ENCODE measurements around the gene IPCEF1. TPM values are rescaled to one million over a fixed set of nuclear protein-coding genes. Genes with fewer than 3 reads are reported as not detected.
"Not testable (repeated sequence)": the region's sequence is repeated elsewhere in the genome, so short reads cannot be mapped to it uniquely, and the experiment has no call there.

IPCEF1 gene
- total and polyA plus RNA-seq, 9 donors, result 0.60 to 1.5 (median 0.75) TPM

GRCh38 chr6:154318721-154319120 is 37.9 kb downstream of the IPCEF1 start:
- no peak overlapping the region for H3K27ac ChIP-seq (ENCODE audit: low read length)
- H3K9me3 ChIP-seq (replicated peaks; ENCODE audit: control insufficient read depth, low read depth, low read length), result no peaks in the 10 kb centered on the region
- no peaks in the 10 kb centered on the region for H3K27me3 ChIP-seq (ENCODE audit: control insufficient read depth, insufficient read depth, low read length)
- no CpG with 5 or more reads among the region's 1 CpG for WGBS (ENCODE audit: insufficient coverage)
- no peaks in the 10 kb centered on the region for H3K36me3 ChIP-seq (ENCODE audit: control insufficient read depth, insufficient read depth, low read length)
- H3K4me3 ChIP-seq (ENCODE audit: low read length), result no peak overlapping the region
- peaks cover 3% of the 10 kb centered on the region for H3K4me1 ChIP-seq (ENCODE audit: control insufficient read depth, insufficient read depth, low read length)
- DNase-seq, result no peak

- no CpG with 5 or more reads among the region's 1 CpG for WGBS (ENCODE audit: insufficient coverage)
- no peaks in the 10 kb centered on the region for H3K9me3 ChIP-seq (replicated peaks; ENCODE audit: control insufficient read depth, low read depth, low read length)
- H3K4me1 ChIP-seq (ENCODE audit: control insufficient read depth, insufficient read depth, low read length), result peaks cover 3% of the 10 kb centered on the region
- H3K36me3 ChIP-seq (ENCODE audit: control insufficient read depth, insufficient read depth, low read length), result no peaks in the 10 kb centered on the region
- H3K27ac ChIP-seq (ENCODE audit: low read length), result no peak overlapping the region
- DNase-seq, result no peak
- H3K27me3 ChIP-seq (ENCODE audit: control insufficient read depth, insufficient read depth, low read length), result no peaks in the 10 kb centered on the region
- no peak overlapping the region for H3K4me3 ChIP-seq (ENCODE audit: low read length)
Measured at GRCh38 chr6:154316131-154316530, 40.5 kb downstream of the IPCEF1 start.

- WGBS (ENCODE audit: insufficient coverage), result no CpG with 5 or more reads among the region's 1 CpG
- Histone ChIP-seq H3K27ac (ENCODE audit: low read length) (no peak overlapping the region), H3K4me1 (ENCODE audit: control insufficient read depth, insufficient read depth, low read length) (no peaks in the 10 kb centered on the region), H3K36me3 (ENCODE audit: control insufficient read depth, insufficient read depth, low read length) (no peaks in the 10 kb centered on the region), H3K27me3 (ENCODE audit: control insufficient read depth, insufficient read depth, low read length) (no peaks in the 10 kb centered on the region), H3K9me3 (replicated peaks; ENCODE audit: control insufficient read depth, low read depth, low read length) (no peaks in the 10 kb centered on the region), H3K4me3 (ENCODE audit: low read length) (no peak overlapping the region)
- no peak for DNase-seq
Measured at GRCh38 chr6:154314084-154314483, 42.5 kb downstream of the IPCEF1 start.

GRCh38 chr6:154308986-154309385 is 47.6 kb downstream of the IPCEF1 start:
- H3K36me3 ChIP-seq (ENCODE audit: control insufficient read depth, insufficient read depth, low read length), result no peaks in the 10 kb centered on the region
- H3K4me3 ChIP-seq (ENCODE audit: low read length), result no peak overlapping the region
- WGBS (ENCODE audit: insufficient coverage), result no CpG with 5 or more reads among the region's 2 CpGs

GRCh38 chr6:154307696-154308425 is 48.7 kb downstream of the IPCEF1 start:
- Histone ChIP-seq H3K27me3 (ENCODE audit: control insufficient read depth, insufficient read depth, low read length) (no peaks in the 10 kb centered on the region), H3K9me3 (replicated peaks; ENCODE audit: control insufficient read depth, low read depth, low read length) (no peaks in the 10 kb centered on the region), H3K36me3 (ENCODE audit: control insufficient read depth, insufficient read depth, low read length) (no peaks in the 10 kb centered on the region), H3K4me3 (ENCODE audit: low read length) (no peak overlapping the region), H3K4me1 (ENCODE audit: control insufficient read depth, insufficient read depth, low read length) (no peaks in the 10 kb centered on the region), H3K27ac (ENCODE audit: low read length) (no peak overlapping the region)
- DNase-seq, result no peak
- 100% methylated on average over 2 of the region's 7 CpGs for WGBS (ENCODE audit: insufficient coverage)

More at GRCh38 chr6:154308986-154309385, 47.6 kb downstream of the IPCEF1 start:
- Histone ChIP-seq H3K27me3 (ENCODE audit: control insufficient read depth, insufficient read depth, low read length) (no peaks in the 10 kb centered on the region), H3K4me1 (ENCODE audit: control insufficient read depth, insufficient read depth, low read length) (no peaks in the 10 kb centered on the region), H3K9me3 (replicated peaks; ENCODE audit: control insufficient read depth, low read depth, low read length) (no peaks in the 10 kb centered on the region), H3K27ac (ENCODE audit: low read length) (no peak overlapping the region)
- no peak for DNase-seq

GRCh38 chr6:154307147-154307546 is 49.5 kb downstream of the IPCEF1 start:
- not testable (repeated sequence) for DNase-seq; H3K36me3 ChIP-seq (ENCODE audit: control insufficient read depth, insufficient read depth, low read length); H3K4me1 ChIP-seq (ENCODE audit: control insufficient read depth, insufficient read depth, low read length); H3K27me3 ChIP-seq (ENCODE audit: control insufficient read depth, insufficient read depth, low read length); H3K9me3 ChIP-seq (replicated peaks; ENCODE audit: control insufficient read depth, low read depth, low read length); H3K27ac ChIP-seq (ENCODE audit: low read length); H3K4me3 ChIP-seq (ENCODE audit: low read length)
- 86% methylated on average over 4 of the region's 6 CpGs for WGBS (ENCODE audit: insufficient coverage)

- Histone ChIP-seq H3K4me3 (ENCODE audit: low read length) (no peak overlapping the region), H3K27ac (ENCODE audit: low read length) (no peak overlapping the region), H3K36me3 (ENCODE audit: control insufficient read depth, insufficient read depth, low read length) (no peaks in the 10 kb centered on the region), H3K27me3 (ENCODE audit: control insufficient read depth, insufficient read depth, low read length) (no peaks in the 10 kb centered on the region), H3K4me1 (ENCODE audit: control insufficient read depth, insufficient read depth, low read length) (no peaks in the 10 kb centered on the region), H3K9me3 (replicated peaks; ENCODE audit: control insufficient read depth, low read depth, low read length) (no peaks in the 10 kb centered on the region)
- no peak for DNase-seq
- 64% methylated on average over 1 of the region's 4 CpGs for WGBS (ENCODE audit: insufficient coverage)
Measured at GRCh38 chr6:154306696-154307095, 49.9 kb downstream of the IPCEF1 start.

- Histone ChIP-seq H3K9me3 (replicated peaks; ENCODE audit: control insufficient read depth, low read depth, low read length) (no peaks in the 10 kb centered on the region), H3K36me3 (ENCODE audit: control insufficient read depth, insufficient read depth, low read length) (no peaks in the 10 kb centered on the region), H3K27me3 (ENCODE audit: control insufficient read depth, insufficient read depth, low read length) (no peaks in the 10 kb centered on the region), H3K4me1 (ENCODE audit: control insufficient read depth, insufficient read depth, low read length) (no peaks in the 10 kb centered on the region), H3K4me3 (ENCODE audit: low read length) (no peak overlapping the region), H3K27ac (ENCODE audit: low read length) (no peak overlapping the region)
- DNase-seq, result no peak
- no CpG with 5 or more reads among the region's 1 CpG for WGBS (ENCODE audit: insufficient coverage)
Measured at GRCh38 chr6:154304191-154304590, 52.4 kb downstream of the IPCEF1 start.

- not testable (repeated sequence) for H3K9me3 ChIP-seq (replicated peaks; ENCODE audit: control insufficient read depth, low read depth, low read length); DNase-seq; H3K27ac ChIP-seq (ENCODE audit: low read length); H3K36me3 ChIP-seq (ENCODE audit: control insufficient read depth, insufficient read depth, low read length); H3K4me3 ChIP-seq (ENCODE audit: low read length); H3K27me3 ChIP-seq (ENCODE audit: control insufficient read depth, insufficient read depth, low read length); H3K4me1 ChIP-seq (ENCODE audit: control insufficient read depth, insufficient read depth, low read length)
- WGBS (ENCODE audit: insufficient coverage), result 70% methylated on average over 4 of the region's 4 CpGs
Measured at GRCh38 chr6:154303642-154304041, 53.0 kb downstream of the IPCEF1 start.

- no peak overlapping the region for H3K4me3 ChIP-seq (ENCODE audit: low read length)
- H3K36me3 ChIP-seq (ENCODE audit: control insufficient read depth, insufficient read depth, low read length), result no peaks in the 10 kb centered on the region
- no peaks in the 10 kb centered on the region for H3K27me3 ChIP-seq (ENCODE audit: control insufficient read depth, insufficient read depth, low read length)
- 100% methylated on average over 3 of the region's 10 CpGs for WGBS (ENCODE audit: insufficient coverage)
- H3K27ac ChIP-seq (ENCODE audit: low read length), result no peak overlapping the region
- peak; percentile 74 for DNase-seq
- no peaks in the 10 kb centered on the region for H3K9me3 ChIP-seq (replicated peaks; ENCODE audit: control insufficient read depth, low read depth, low read length)
- peaks cover 5% of the 10 kb centered on the region for H3K4me1 ChIP-seq (ENCODE audit: control insufficient read depth, insufficient read depth, low read length)
Measured at GRCh38 chr6:154301839-154302752, 54.5 kb downstream of the IPCEF1 start.
